Epithelial cell of esophagus (primary cell): ENCODE results near the gene BST2.
A peak's percentile ranks its signal among the peaks of the same experiment; 100 is the strongest.

Experiments
- DNase-seq: peaks from one replicate; pipeline ENCODE4 v3.0.0; 2010; ENCODE audit warnings: low read depth
- H3K4me3 ChIP-seq: 2 replicates; pipeline ENCODE4 v1.5.1; 2011; ENCODE audit warnings: mild to moderate bottlenecking, low read length, control low read depth
- CTCF ChIP-seq: IDR thresholded peaks from 2 replicates; pipeline ENCODE4 v1.5.1; 2011; ENCODE audit warnings: low read depth, mild to moderate bottlenecking, low read length, control low read depth, inconsistent platforms; ENCODE audit not compliant: insufficient read depth; ENCODE audit errors: missing control alignments

Gene BST2

GRCh38 chr19:17405250-17406045, at the start of gene BST2:
TSS of gene BST2 (minus strand) at chr19:17405630. CDS start at chr19:17405575, 55 bp downstream.
- peak; percentile 15 for DNase-seq
- no peak within 1 kb of the TSS for H3K4me3 ChIP-seq
- TF ChIP-seq CTCF = no peak

GRCh38 chr19:17454576-17455071, 49.2 kb upstream of the BST2 start:
- DNase-seq = no peak
- TF ChIP-seq CTCF = no peak
- H3K4me3 ChIP-seq = no peak overlapping the region

- no peak for DNase-seq
- no peak overlapping the region for H3K4me3 ChIP-seq
- no peak for TF ChIP-seq CTCF
Measured at GRCh38 chr19:17451820-17452219, 46.4 kb upstream of the BST2 start.

GRCh38 chr19:17450264-17451075, 45.0 kb upstream of the BST2 start:
- H3K4me3 ChIP-seq = no peak overlapping the region
- TF ChIP-seq CTCF = no peak
- peak; percentile 98 for DNase-seq

GRCh38 chr19:17448131-17448967, 42.9 kb upstream of the BST2 start, which contains the start of gene TMEM221:
TSS of gene TMEM221 (minus strand) at chr19:17448668. CDS start at chr19:17448462, 206 bp downstream.
- DNase-seq = peak; percentile 27
- TF ChIP-seq CTCF = peak; percentile 26
- H3K4me3 ChIP-seq = peak within 1 kb of the TSS; percentile 35

GRCh38 chr19:17447704-17448130, 42.3 kb upstream of the BST2 start:
- no peak overlapping the region for H3K4me3 ChIP-seq
- no peak for DNase-seq
- no peak for TF ChIP-seq CTCF
